GM12878 (cell line): Measurements from ENCODE around the gene PC.

Source experiments
- CHD2 ChIP-seq: IDR thresholded peaks from 2 replicates; pipeline ENCODE4 v1.6.1; 2011; ENCODE audit warnings: low read depth, low read length, improper control_type of control experiment, borderline replicate concordance
- CUX1 ChIP-seq: IDR thresholded peaks from 2 replicates; pipeline ENCODE4 v1.6.1; 2012; ENCODE audit warnings: improper control_type of control experiment, low read depth, low read length; ENCODE audit not compliant: insufficient replicate concordance
- EP300 ChIP-seq, 2 experiments: fragments of 150-350 bp in 1 of 2; IDR thresholded peaks; 2 replicates each; pipeline ENCODE4 v1.6.1; 2011 to 2012; ENCODE audit warnings: low read depth in 2 of 2, low read length in 2 of 2, borderline replicate concordance in 1 of 2, improper control_type of control experiment in 1 of 2, inconsistent platforms in 1 of 2; ENCODE audit not compliant: control insufficient read depth in 1 of 2
- FOS ChIP-seq: IDR thresholded peaks from 3 replicates; pipeline ENCODE4 v1.6.1; 2011; ENCODE audit warnings: borderline replicate concordance; ENCODE audit not compliant: insufficient read length; ENCODE audit errors: extremely low read depth
- GABPA ChIP-seq: IDR thresholded peaks from 2 replicates; pipeline ENCODE4 v1.6.1; 2014; ENCODE audit warnings: antibody characterized with exemption, low read depth, mild to moderate bottlenecking, inconsistent platforms
- POLR2AphosphoS5 ChIP-seq: IDR thresholded peaks from 2 replicates; pipeline ENCODE4 v1.6.1; 2011; ENCODE audit warnings: mild to moderate bottlenecking, low read length, inconsistent platforms
- RFX5 ChIP-seq: IDR thresholded peaks from 2 replicates; pipeline ENCODE4 v1.6.1; 2011; ENCODE audit warnings: low read depth, low read length, improper control_type of control experiment
- SP1 ChIP-seq: IDR thresholded peaks from one replicate; pipeline ENCODE4 v1.6.1; 2011; ENCODE audit warnings: low read depth, low read length
- TAF1 ChIP-seq: IDR thresholded peaks from 2 replicates; pipeline ENCODE4 v1.6.1; 2011; ENCODE audit warnings: mild to moderate bottlenecking, low read depth, low read length, borderline replicate concordance
- ZNF274 ChIP-seq: IDR thresholded peaks from one replicate; pipeline ENCODE4 v1.8.0; 2011; ENCODE audit not compliant: insufficient read length, insufficient read depth
- TF ChIP-seq, protein P1 (sequence below), 3 experiments: IDR thresholded peaks in 2 of 3; conservative IDR thresholded peaks in 1 of 3; 2 replicates each; pipeline ENCODE4 v1.5.1; 2011; ENCODE audit warnings: low read depth in 3 of 3, low read length in 3 of 3, mild to moderate bottlenecking in 3 of 3, control low read depth in 2 of 3, moderate library complexity in 2 of 3, inconsistent platforms in 1 of 3, mixed read lengths in 1 of 3; ENCODE audit not compliant: control insufficient read depth in 2 of 3, insufficient read depth in 1 of 3; ENCODE audit errors: extremely low read depth in 1 of 3
- TF ChIP-seq, protein P2 (sequence below): IDR thresholded peaks from 2 replicates; pipeline ENCODE4 v1.6.1; 2011; ENCODE audit warnings: low read depth, low read length, improper control_type of control experiment, borderline replicate concordance
- TF ChIP-seq, protein P3 (sequence below): fragments of 450-650 bp; formaldehyde crosslinking; IDR thresholded peaks from 2 replicates; pipeline ENCODE4 v1.4.0; 2020; ENCODE audit warnings: mild to moderate bottlenecking, moderate library complexity

DNA sequence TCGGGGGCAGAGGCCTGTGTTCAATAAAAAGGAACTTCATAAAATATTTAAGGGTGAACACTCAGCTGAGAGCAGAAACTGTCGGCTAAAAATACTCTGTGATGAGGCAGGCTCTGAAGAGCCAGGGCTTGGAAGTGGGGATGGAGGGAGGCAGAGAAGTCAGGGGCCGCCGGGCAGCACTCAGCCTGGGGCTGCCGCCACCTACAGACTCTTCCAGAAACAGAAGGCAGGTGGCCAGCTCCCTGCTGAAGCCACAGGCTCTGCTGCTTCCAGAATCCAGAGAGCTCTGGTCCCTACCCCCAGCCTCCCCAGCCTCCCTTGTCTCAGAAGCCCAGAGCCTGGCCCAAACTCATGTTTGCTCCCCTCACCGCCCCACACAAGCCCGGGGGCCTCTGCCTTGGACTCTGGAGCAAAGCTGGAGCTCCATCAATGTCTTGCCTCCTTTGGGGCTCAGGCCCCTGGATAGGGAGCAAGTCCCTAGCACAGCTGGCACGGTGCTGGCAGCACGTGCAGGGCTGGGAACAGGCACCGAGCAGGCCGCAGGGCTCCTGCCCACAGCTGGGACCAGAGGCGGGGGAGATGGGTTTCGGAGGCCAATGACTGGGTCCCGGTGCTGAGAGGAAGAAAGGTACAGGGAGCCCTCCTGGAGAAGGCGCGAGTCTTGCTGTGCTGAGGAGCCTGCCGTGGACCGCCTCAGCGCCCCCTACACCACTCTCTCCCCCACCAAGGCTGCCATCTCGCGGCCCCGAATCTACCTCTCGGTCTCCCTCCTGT, 93.1 kb downstream of the PC start:
- TF ChIP-seq, protein P1, sequence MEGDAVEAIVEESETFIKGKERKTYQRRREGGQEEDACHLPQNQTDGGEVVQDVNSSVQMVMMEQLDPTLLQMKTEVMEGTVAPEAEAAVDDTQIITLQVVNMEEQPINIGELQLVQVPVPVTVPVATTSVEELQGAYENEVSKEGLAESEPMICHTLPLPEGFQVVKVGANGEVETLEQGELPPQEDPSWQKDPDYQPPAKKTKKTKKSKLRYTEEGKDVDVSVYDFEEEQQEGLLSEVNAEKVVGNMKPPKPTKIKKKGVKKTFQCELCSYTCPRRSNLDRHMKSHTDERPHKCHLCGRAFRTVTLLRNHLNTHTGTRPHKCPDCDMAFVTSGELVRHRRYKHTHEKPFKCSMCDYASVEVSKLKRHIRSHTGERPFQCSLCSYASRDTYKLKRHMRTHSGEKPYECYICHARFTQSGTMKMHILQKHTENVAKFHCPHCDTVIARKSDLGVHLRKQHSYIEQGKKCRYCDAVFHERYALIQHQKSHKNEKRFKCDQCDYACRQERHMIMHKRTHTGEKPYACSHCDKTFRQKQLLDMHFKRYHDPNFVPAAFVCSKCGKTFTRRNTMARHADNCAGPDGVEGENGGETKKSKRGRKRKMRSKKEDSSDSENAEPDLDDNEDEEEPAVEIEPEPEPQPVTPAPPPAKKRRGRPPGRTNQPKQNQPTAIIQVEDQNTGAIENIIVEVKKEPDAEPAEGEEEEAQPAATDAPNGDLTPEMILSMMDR (IDR thresholded peaks at IDR 0.05 in 2 of 3, conservative IDR thresholded peaks at IDR 0.05 in 1 of 3; ENCODE audit: control insufficient read depth in 2 of 3, extremely low read depth in 1 of 3, insufficient read depth in 1 of 3, low read depth in 3 of 3, low read length in 3 of 3) = no peak
- TF ChIP-seq, protein P2, sequence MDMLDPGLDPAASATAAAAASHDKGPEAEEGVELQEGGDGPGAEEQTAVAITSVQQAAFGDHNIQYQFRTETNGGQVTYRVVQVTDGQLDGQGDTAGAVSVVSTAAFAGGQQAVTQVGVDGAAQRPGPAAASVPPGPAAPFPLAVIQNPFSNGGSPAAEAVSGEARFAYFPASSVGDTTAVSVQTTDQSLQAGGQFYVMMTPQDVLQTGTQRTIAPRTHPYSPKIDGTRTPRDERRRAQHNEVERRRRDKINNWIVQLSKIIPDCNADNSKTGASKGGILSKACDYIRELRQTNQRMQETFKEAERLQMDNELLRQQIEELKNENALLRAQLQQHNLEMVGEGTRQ = no peak
- TF ChIP-seq GABPA = no peak
- no peak for TF ChIP-seq CHD2
- TF ChIP-seq FOS = no peak
- TF ChIP-seq, protein P3, sequence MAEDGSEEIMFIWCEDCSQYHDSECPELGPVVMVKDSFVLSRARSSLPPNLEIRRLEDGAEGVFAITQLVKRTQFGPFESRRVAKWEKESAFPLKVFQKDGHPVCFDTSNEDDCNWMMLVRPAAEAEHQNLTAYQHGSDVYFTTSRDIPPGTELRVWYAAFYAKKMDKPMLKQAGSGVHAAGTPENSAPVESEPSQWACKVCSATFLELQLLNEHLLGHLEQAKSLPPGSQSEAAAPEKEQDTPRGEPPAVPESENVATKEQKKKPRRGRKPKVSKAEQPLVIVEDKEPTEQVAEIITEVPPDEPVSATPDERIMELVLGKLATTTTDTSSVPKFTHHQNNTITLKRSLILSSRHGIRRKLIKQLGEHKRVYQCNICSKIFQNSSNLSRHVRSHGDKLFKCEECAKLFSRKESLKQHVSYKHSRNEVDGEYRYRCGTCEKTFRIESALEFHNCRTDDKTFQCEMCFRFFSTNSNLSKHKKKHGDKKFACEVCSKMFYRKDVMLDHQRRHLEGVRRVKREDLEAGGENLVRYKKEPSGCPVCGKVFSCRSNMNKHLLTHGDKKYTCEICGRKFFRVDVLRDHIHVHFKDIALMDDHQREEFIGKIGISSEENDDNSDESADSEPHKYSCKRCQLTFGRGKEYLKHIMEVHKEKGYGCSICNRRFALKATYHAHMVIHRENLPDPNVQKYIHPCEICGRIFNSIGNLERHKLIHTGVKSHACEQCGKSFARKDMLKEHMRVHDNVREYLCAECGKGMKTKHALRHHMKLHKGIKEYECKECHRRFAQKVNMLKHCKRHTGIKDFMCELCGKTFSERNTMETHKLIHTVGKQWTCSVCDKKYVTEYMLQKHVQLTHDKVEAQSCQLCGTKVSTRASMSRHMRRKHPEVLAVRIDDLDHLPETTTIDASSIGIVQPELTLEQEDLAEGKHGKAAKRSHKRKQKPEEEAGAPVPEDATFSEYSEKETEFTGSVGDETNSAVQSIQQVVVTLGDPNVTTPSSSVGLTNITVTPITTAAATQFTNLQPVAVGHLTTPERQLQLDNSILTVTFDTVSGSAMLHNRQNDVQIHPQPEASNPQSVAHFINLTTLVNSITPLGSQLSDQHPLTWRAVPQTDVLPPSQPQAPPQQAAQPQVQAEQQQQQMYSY (CRISPR knock-in tag) = no peak
- TF ChIP-seq TAF1 = no peak
- no peak for TF ChIP-seq SP1
- TF ChIP-seq RFX5 = no peak
- TF ChIP-seq ZNF274 = no peak
- no peak for TF ChIP-seq POLR2AphosphoS5
- TF ChIP-seq EP300 (IDR thresholded peaks at IDR 0.05; ENCODE audit: borderline replicate concordance in 1 of 2, control insufficient read depth in 1 of 2, low read depth in 2 of 2, low read length in 2 of 2) = no peak
- TF ChIP-seq CUX1 = no peak
